Adipose tissue (tissue), 3 donors: ENCODE data around the gene DBNDD1. TPM values are rescaled to one million over a fixed set of nuclear protein-coding genes. Genes with fewer than 3 reads are reported as not detected.

ENCODE experiments used
- H3K27ac ChIP-seq: one replicate; pipeline ENCODE4 v1.5.1; 2013; ENCODE audit warnings: low read depth, low read length
- WGBS, 3 donors: extraction: QIAGEN DNeasy Blood & Tissue Kit; methylation state at CpG; one replicate each; pipeline ENCODE4 v1.1.7; 2013; 5-methylcytosine and 5-hydroxymethylcytosine counted together
- polyA plus RNA-seq, 3 donors: library from polyadenylated mRNA; stranded (reverse); fragments of 200-250 nt; gene quantifications; one replicate each; pipeline ENCODE4 v1.2.3, GENCODE V29; 2013
- donor health status: healthy with polysubstance abuse.
- donor health status: Bipolar disorder and iron deficiency.
- donor health status: healthy.

The DBNDD1 gene
- polyA plus RNA-seq, 3 donors, result 0.56 to 10.5 (median 0.82) TPM

- no peak overlapping the region for H3K27ac ChIP-seq
- 71 to 91% (median 79%) methylated on average over 15 of the region's 15 CpGs for WGBS, 3 donors
Observed at GRCh38 chr16:89956505-89957215, 62.6 kb downstream of the DBNDD1 start.

GRCh38 chr16:89955001-89955685 lies 64.1 kb downstream of the DBNDD1 start:
- no peak overlapping the region for H3K27ac ChIP-seq
- 87 to 90% (median 90%) methylated on average over 15 of the region's 15 CpGs for WGBS, 3 donors

Other genes starting within 250 kb of the DBNDD1 start
- 1 to 10 TPM; 1.3 to 2.8 (median 2.0) TPM for gene FANCA, start 202.8 kb downstream of the DBNDD1 start, polyA plus RNA-seq
- 1 to 10 TPM; 1.5 to 3.4 (median 2.2) TPM for gene SPIRE2, start 191.0 kb downstream of the DBNDD1 start, polyA plus RNA-seq
- gene TCF25, start 145.9 kb downstream of the DBNDD1 start, polyA plus RNA-seq, result 100 to 1,000 TPM in 1 of 3 donors, 10 to 100 TPM in 2; 88.9 to 122 (median 99.0) TPM
- gene MC1R, start 100.6 kb downstream of the DBNDD1 start, polyA plus RNA-seq, result 1 to 10 TPM; 2.3 to 2.7 (median 2.5) TPM
- gene TUBB3, start 96.1 kb downstream of the DBNDD1 start, polyA plus RNA-seq, result 1 to 10 TPM; 2.6 to 7.6 (median 5.1) TPM
- 10 to 100 TPM; 36.6 to 60.7 (median 49.0) TPM for gene DEF8, start 70.7 kb downstream of the DBNDD1 start, polyA plus RNA-seq
- not detected for gene PRDM7, start 57.9 kb upstream of the DBNDD1 start, polyA plus RNA-seq